IPS-NIHi7 (cell line): ENCODE data around the gene ARPP21.
A peak's percentile ranks its signal among the peaks of the same experiment; 100 is the strongest.
"Not testable (repeated sequence)": the region's sequence is repeated elsewhere in the genome, so short reads cannot be mapped to it uniquely, and the experiment has no call there.

Experiments used
- DNase-seq: peaks from one replicate; pipeline ENCODE4 v3.0.0; 2012; ENCODE audit warnings: mixed read lengths; ENCODE audit errors: extremely low spot score

ARPP21 gene

GRCh38 chr3:35780800-35781199 lies 141.5 kb downstream of the ARPP21 start:
- DNase-seq, result peak; percentile 6

DNA sequence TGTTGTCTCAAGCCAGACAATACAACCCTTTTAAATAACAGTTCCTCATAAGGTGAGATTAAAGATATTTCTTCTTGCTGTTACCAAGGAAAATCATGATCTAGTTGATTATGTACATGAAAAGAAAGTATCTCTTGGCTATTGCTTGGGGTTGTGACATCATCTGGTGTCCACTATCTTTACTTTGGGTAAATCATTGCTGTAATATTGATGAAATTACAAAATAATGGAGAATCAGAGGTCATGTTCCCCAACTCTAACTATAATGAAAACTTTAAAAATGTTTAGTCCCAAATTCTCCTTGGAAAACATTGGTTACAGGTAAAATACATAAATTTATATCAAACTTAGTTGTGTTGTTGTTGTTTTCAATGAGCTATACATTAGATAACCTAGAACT lies 142.2 kb downstream of the ARPP21 start:
- DNase-seq, result no peak

DNA sequence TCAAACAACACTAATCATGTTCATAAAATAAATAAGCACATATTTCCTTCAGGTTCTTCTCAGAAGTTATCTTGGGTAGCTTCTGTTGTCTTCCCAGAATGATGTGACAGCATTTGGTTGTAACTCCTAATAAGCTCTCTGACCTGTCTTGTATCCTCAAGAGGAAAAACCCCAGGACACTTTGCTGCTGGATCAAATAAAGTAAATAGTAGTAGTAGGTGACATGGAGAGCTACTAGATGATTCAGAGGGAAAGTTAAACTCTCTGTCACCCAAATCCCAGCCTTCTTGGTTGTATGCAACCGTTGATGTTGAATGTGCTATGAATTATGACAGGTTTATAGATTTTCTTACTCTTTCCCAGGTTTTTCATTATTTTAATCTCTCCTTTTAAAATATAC lies 143.0 kb downstream of the ARPP21 start:
- no peak for DNase-seq

DNA sequence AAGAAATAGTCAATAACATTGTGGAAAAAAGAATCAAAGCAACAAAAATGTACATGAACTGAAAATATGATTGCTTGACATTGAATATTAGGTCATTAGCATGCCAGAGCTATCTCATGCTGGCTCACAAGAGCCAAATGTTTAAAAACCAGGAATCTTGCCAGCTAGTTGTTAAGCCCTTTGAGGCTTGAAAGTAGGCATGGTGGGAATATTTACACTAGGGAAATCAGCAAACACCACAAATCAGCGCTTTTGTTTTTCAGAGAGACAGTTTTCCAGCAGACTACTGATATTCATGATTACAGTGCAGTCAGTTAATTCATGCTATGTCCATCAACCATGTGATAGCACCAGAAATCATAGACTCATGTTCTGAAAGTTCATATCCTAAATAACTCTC lies 144.8 kb downstream of the ARPP21 start:
- DNase-seq, result no peak

DNA sequence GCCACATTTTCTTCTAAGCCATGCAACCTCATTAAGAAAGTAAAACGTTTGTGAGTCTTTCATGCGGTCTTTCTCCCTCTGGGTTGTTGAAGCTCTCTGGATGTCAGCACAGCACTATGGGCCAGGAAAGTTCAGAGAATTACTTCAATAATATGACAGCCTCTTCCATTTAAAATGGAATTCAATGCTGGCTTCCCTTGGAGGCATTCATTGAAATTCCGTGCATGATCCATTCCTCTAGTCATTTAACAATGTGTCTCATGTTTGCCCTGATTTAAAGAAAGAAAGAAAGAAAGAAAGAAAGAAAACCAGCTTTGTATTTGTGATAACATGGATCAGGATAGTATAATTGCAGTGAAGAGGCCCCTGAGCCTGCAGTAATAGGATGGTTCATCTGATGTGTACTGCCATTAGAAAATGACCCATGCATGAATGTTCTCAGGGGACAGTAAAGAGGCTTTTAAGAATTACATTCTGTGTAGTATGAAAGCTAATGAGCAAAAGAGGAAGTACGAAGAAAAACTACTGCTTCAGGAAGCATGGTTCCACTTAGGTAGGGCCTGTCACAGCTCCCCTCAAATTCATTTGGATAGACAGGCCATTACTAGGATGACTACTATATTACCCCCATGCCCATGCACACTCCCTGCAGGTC lies 146.0 kb downstream of the ARPP21 start:
- no peak for DNase-seq

DNA sequence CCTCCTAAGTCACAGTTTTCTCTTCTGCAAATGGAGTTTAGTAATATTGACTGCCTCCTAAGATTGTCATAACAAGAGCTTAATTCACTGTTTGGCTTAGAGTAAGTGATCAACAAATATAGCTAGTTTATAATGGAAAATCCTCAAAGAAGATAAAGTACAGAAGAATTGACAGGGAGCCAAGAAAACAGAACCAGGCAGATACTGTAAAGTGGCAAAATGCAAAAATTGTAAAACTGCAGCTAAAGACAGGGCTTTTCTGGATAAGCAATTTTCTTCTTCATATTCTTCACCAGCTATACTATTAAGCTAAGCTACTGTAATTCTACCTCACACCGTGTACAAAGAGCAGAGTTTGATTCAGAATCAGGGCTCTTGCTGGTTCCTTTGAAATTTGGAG lies 148.6 kb downstream of the ARPP21 start:
- no peak for DNase-seq

DNA sequence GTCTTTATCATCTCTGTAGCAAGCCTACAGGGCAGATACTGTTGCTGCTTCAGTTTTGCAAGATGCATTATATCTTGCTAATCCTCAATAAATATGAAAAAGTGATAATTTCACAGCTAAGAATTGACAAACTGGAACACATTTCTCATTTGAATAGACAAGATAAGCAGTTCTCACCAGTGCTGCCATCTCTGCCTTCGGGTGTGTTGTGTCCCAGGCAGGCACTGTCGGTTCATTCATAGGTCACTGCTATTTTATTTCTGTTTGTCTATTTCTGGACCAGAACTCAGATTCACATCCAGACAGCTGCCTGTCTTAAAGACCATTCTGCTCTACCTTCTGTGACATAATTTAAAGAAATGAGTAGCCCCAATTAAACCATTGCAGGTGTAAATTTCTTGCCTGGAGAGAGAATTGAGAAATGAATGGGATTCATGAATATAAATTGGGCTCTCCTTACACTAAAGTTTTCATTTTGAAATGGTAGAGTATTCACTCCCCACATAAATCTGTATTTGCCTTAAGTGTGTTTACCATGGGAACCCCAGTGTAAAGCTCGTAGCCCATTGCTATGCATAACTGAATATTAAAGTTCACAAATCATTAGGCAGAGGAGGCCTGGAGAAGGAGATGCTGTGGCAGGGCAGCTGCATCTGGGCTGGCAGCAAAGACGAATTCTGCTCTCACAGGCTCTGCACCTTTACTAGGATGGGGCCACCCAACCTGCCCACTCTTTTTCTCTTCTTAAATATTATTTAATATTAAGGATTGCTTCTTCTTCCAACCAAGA lies 149.9 kb downstream of the ARPP21 start:
- DNase-seq, result no peak

DNA sequence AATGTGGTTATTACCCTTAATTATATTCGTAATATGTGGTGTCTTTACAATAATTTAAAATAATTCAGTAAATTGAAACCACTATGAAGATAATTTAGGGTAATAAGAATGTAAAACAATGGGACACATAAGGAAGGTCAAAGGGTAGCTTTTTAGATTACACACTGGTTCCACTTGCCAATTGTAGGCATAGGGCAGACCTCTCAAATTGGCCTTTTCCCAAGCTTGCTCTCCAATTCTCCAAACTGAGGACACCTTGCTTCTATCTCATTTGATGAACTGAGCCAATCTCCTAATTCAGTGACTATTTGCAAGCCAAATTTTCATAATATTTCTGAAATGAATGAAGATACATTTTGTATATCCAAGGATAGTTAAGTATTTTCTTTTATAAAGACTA lies 151.4 kb downstream of the ARPP21 start:
- no peak for DNase-seq

GRCh38 chr3:35793667-35794066 lies 154.3 kb downstream of the ARPP21 start:
- DNase-seq, result no peak

DNA sequence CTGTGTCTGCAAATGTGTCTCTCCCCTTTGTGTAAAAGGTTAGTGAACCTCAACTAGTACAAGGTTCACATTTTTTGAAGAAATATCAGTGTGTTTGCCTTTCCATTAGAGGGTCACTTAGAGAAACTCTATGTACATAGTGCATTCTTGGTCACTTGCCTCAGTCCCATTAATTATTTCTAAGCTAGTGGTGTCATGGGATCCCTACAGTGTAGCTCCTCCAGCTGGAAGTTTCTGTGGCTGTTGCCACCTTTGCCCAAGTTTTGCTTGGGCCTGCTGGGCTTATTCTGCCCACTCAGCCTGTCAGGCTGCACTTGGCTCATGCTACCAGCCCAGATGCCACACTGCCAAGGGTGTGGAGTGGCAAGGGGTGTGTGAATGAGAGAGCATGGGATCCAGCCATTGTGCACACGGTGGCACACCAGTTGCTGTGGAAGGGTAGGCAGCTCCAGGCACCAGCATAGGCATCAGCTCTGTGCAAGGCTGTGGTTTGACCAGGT lies 161.7 kb downstream of the ARPP21 start:
- DNase-seq, result no peak

GRCh38 chr3:35814531-35814930 lies 175.2 kb downstream of the ARPP21 start:
- DNase-seq, result no peak

- DNase-seq, result not testable (repeated sequence)
Observed at GRCh38 chr3:35815796-35816195, 176.5 kb downstream of the ARPP21 start.

- no peak for DNase-seq
Observed at GRCh38 chr3:35817216-35817615, 177.9 kb downstream of the ARPP21 start.

- DNase-seq, result no peak
Observed at GRCh38 chr3:35832140-35832571, 192.8 kb downstream of the ARPP21 start.
